ENCODE results near the gene APPL1. TPM values are rescaled to one million over a fixed set of nuclear protein-coding genes. Genes with fewer than 3 reads are reported as not detected.

The APPL1 gene
- total and polyA plus RNA-seq, 9 of the 15 experiments (the other 6 are each of a cell fraction or from before 2014, with no cell fraction given) = 2.8 to 12.3 (median 7.1) TPM

GRCh38 chr3:57227930-57228751 is 612 bp downstream of the APPL1 start (continued):
- TF ChIP-seq DIDO1 (tag; IDR thresholded peaks at IDR 0.05; ENCODE audit: low read depth) = no peak
- TF ChIP-seq EP400 (IDR thresholded peaks at IDR 0.05) = no peak
- TF ChIP-seq PHB (CRISPR knock-in tag; IDR thresholded peaks at IDR 0.05) = no peak
- peak; percentile 7 for TF ChIP-seq RBBP5 (IDR thresholded peaks at IDR 0.05; ENCODE audit: borderline replicate concordance, insufficient read depth, low read length, poor library complexity, severe bottlenecking)
- TF ChIP-seq, protein P1, sequence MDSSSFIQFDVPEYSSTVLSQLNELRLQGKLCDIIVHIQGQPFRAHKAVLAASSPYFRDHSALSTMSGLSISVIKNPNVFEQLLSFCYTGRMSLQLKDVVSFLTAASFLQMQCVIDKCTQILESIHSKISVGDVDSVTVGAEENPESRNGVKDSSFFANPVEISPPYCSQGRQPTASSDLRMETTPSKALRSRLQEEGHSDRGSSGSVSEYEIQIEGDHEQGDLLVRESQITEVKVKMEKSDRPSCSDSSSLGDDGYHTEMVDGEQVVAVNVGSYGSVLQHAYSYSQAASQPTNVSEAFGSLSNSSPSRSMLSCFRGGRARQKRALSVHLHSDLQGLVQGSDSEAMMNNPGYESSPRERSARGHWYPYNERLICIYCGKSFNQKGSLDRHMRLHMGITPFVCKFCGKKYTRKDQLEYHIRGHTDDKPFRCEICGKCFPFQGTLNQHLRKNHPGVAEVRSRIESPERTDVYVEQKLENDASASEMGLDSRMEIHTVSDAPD (CRISPR knock-in tag; IDR thresholded peaks at IDR 0.05) = no peak
- TF ChIP-seq HNRNPH1 (optimal IDR thresholded peaks at IDR 0.05; ENCODE audit: low read depth, low read length) = no peak
- no peak for TF ChIP-seq ZNF436 (CRISPR knock-in tag; IDR thresholded peaks at IDR 0.05)
- no peak for TF ChIP-seq ZSCAN29 (IDR thresholded peaks at IDR 0.05)
- no peak for TF ChIP-seq ARID1B (IDR thresholded peaks at IDR 0.05)
- no peak for TF ChIP-seq NKRF (IDR thresholded peaks at IDR 0.05; ENCODE audit: borderline replicate concordance)
- 0 out of 2 replicates have a peak, but pooled peaks have one; percentile 20 for TF ChIP-seq ZNF583 (CRISPR knock-in tag; IDR thresholded peaks at IDR 0.05)
- TF ChIP-seq ZNF431 (CRISPR knock-in tag; IDR thresholded peaks at IDR 0.05) = no peak
- no peak for TF ChIP-seq TRIM28 (IDR thresholded peaks at IDR 0.05)
- TF ChIP-seq CBFB (CRISPR knock-in tag; IDR thresholded peaks at IDR 0.05) = no peak
- TF ChIP-seq STAG1 (CRISPR knock-in tag; IDR thresholded peaks at IDR 0.05; ENCODE audit: borderline replicate concordance) = no peak
- no peak for TF ChIP-seq ZNF224 (CRISPR knock-in tag; IDR thresholded peaks at IDR 0.05)
- TF ChIP-seq PRPF4 (IDR thresholded peaks at IDR 0.05; ENCODE audit: insufficient read depth, low read depth, low read length, poor library complexity, severe bottlenecking) = no peak
- no peak for TF ChIP-seq SMC3 (conservative IDR thresholded peaks at IDR 0.05; ENCODE audit: insufficient read depth, low read depth, low read length)
- no peak for TF ChIP-seq ELF1 (tag; IDR thresholded peaks at IDR 0.05)
- peak; percentile 30; the same call in 1 of the 2 replicates for TF ChIP-seq ZFX (CRISPR knock-in tag; IDR thresholded peaks at IDR 0.05)
- no peak for TF ChIP-seq MEIS2 (IDR thresholded peaks at IDR 0.05; ENCODE audit: partially characterized antibody)
- no peak for TF ChIP-seq JUND (IDR thresholded peaks at IDR 0.05; ENCODE audit: borderline replicate concordance, low read depth, low read length)
- no peak for TF ChIP-seq JUND (tag; IDR thresholded peaks at IDR 0.05; ENCODE audit: borderline replicate concordance, low read depth, low read length)
- TF ChIP-seq MCM3 (IDR thresholded peaks at IDR 0.05) = no peak
- no peak for TF ChIP-seq POLR2H (tag; IDR thresholded peaks at IDR 0.05; ENCODE audit: low read depth)
- TF ChIP-seq IRF2 (CRISPR knock-in tag; IDR thresholded peaks at IDR 0.05) = no peak
- TF ChIP-seq POU5F1 (IDR thresholded peaks at IDR 0.05; ENCODE audit: borderline replicate concordance, low read depth, low read length, partially characterized antibody) = no peak
- TF ChIP-seq HSF4 (CRISPR knock-in tag; IDR thresholded peaks at IDR 0.05; ENCODE audit: borderline replicate concordance) = no peak

Data from K562 (cell line).